AG04449 (cell line): ENCODE results near the gene CD86.

Source experiments
- CTCF ChIA-PET: fragments of 350-600 bp; formaldehyde crosslinking; extraction: SDS; loops from one replicate; lab custom pipeline; 2021; ENCODE audit warnings: antibody characterized with exemption; lab: Yijun Ruan, JAX
- POLR2A ChIA-PET: fragments of 400-600, 350-600 bp; formaldehyde crosslinking; extraction: SDS; loops from one replicate; lab custom pipeline; 2020; ENCODE audit warnings: antibody characterized with exemption, inconsistent platforms; lab: Yijun Ruan, JAX
- DNase-seq: peaks from one replicate; pipeline ENCODE4 v3.0.0-alpha.2; 2010; ENCODE audit warnings: low read depth, low spot score
- H3K4me3 ChIP-seq: 2 replicates; pipeline ENCODE4 v1.5.1; 2011; ENCODE audit warnings: low read depth, mild to moderate bottlenecking, control low read depth, low read length
- CTCF ChIP-seq: IDR thresholded peaks from one replicate; pipeline ENCODE4 v1.5.1; 2011; ENCODE audit warnings: mild to moderate bottlenecking, moderate library complexity, low read length, control low read depth, inconsistent platforms; ENCODE audit not compliant: insufficient read depth; ENCODE audit errors: missing control alignments

The CD86 gene

GRCh38 chr3:122077293-122078234, 22.4 kb downstream of the CD86 start:
- no peak for TF ChIP-seq CTCF
- no peak overlapping the region for H3K4me3 ChIP-seq
- no peak for DNase-seq
- POLR2A ChIA-PET: no interaction called here
- CTCF ChIA-PET: no interaction called here

- DNase-seq: no peak
- no peak for TF ChIP-seq CTCF
- ChIA-PET CTCF (no interaction called here), POLR2A (no interaction called here)
- no peak overlapping the region for H3K4me3 ChIP-seq
These were observed 23.2 kb downstream of the CD86 start for GRCh38 chr3:122078235-122078935.

- no peak overlapping the region for H3K4me3 ChIP-seq
- DNase-seq: no peak
- no peak for TF ChIP-seq CTCF
- CTCF ChIA-PET: no interaction called here
- POLR2A ChIA-PET: no interaction called here
These were observed 24.5 kb downstream of the CD86 start for GRCh38 chr3:122079524-122080206.

GRCh38 chr3:122080207-122080587, 25.0 kb downstream of the CD86 start:
- no peak overlapping the region for H3K4me3 ChIP-seq
- TF ChIP-seq CTCF: no peak
- CTCF ChIA-PET: no interaction called here
- POLR2A ChIA-PET: no interaction called here
- DNase-seq: no peak

GRCh38 chr3:122081543-122082247, 26.5 kb downstream of the CD86 start:
- no peak for DNase-seq
- TF ChIP-seq CTCF: no peak
- ChIA-PET POLR2A (no interaction called here), CTCF (no interaction called here)
- no peak overlapping the region for H3K4me3 ChIP-seq
